Skeletal muscle satellite cell (primary cell): Measurements from ENCODE around the gene CARD8.

Experiments used
- H3K27me3 ChIP-seq: 2 replicates; pipeline ENCODE4 v1.7.0; 2013; ENCODE audit warnings: low read length; ENCODE audit not compliant: control insufficient read depth, insufficient read depth
- H3K36me3 ChIP-seq: 2 replicates; pipeline ENCODE4 v1.7.0; 2013; ENCODE audit warnings: mild to moderate bottlenecking, control low read depth, low read length; ENCODE audit not compliant: insufficient read depth
- H3K4me1 ChIP-seq: 2 replicates; pipeline ENCODE4 v1.7.0; 2013; ENCODE audit warnings: low read length; ENCODE audit not compliant: control insufficient read depth, insufficient read depth
- H3K4me2 ChIP-seq: 2 replicates; pipeline ENCODE4 v1.7.0; 2013; ENCODE audit warnings: mild to moderate bottlenecking, low read length
- H3K4me3 ChIP-seq: 2 replicates; pipeline ENCODE4 v1.7.0; 2013; ENCODE audit warnings: low read length
- H3K9ac ChIP-seq: 2 replicates; pipeline ENCODE4 v1.7.0; 2013; ENCODE audit warnings: mild to moderate bottlenecking, low read depth, low read length, moderate library complexity
- H3K9me3 ChIP-seq: replicated peaks from 2 replicates; pipeline ENCODE4 v1.7.0; 2013; ENCODE audit warnings: mild to moderate bottlenecking, control low read depth, low read length

CARD8 gene

GRCh38 chr19:48203794-48204628 is 51.7 kb downstream of the CARD8 start:
- Histone ChIP-seq H3K4me1 (peaks cover 5% of the 10 kb centered on the region), H3K4me3 (peak overlapping the region; percentile 75)

GRCh38 chr19:48203222-48203793 is 52.4 kb downstream of the CARD8 start:
- Histone ChIP-seq H3K4me2 (peak overlapping the region; percentile 81), H3K4me1 (peaks cover 5% of the 10 kb centered on the region), H3K9ac (peak overlapping the region; percentile 86), H3K9me3 (no peaks in the 10 kb centered on the region), H3K27me3 (no peaks in the 10 kb centered on the region), H3K36me3 (peaks cover 3% of the 10 kb centered on the region), H3K4me3 (peak overlapping the region; percentile 75)

More at GRCh38 chr19:48203794-48204628, 51.7 kb downstream of the CARD8 start:
- H3K4me2 ChIP-seq = peak overlapping the region; percentile 81
- no peaks in the 10 kb centered on the region for H3K27me3 ChIP-seq
- H3K36me3 ChIP-seq = peaks cover 3% of the 10 kb centered on the region
- no peaks in the 10 kb centered on the region for H3K9me3 ChIP-seq
- H3K9ac ChIP-seq = peak overlapping the region; percentile 86

GRCh38 chr19:48196933-48197665 is 58.6 kb downstream of the CARD8 start:
- no peak overlapping the region for H3K4me3 ChIP-seq
- H3K4me2 ChIP-seq = no peak overlapping the region
- H3K9ac ChIP-seq = no peak overlapping the region
- no peaks in the 10 kb centered on the region for H3K27me3 ChIP-seq
- no peaks in the 10 kb centered on the region for H3K9me3 ChIP-seq
- no peaks in the 10 kb centered on the region for H3K36me3 ChIP-seq
- H3K4me1 ChIP-seq = no peaks in the 10 kb centered on the region

GRCh38 chr19:48196321-48196763 is 59.4 kb downstream of the CARD8 start:
- Histone ChIP-seq H3K27me3 (no peaks in the 10 kb centered on the region), H3K4me2 (no peak overlapping the region), H3K9me3 (no peaks in the 10 kb centered on the region), H3K4me3 (no peak overlapping the region), H3K36me3 (no peaks in the 10 kb centered on the region), H3K4me1 (no peaks in the 10 kb centered on the region), H3K9ac (no peak overlapping the region)

GRCh38 chr19:48194844-48195830 is 60.6 kb downstream of the CARD8 start:
- no peaks in the 10 kb centered on the region for H3K36me3 ChIP-seq
- H3K4me2 ChIP-seq = no peak overlapping the region
- H3K9ac ChIP-seq = no peak overlapping the region
- no peaks in the 10 kb centered on the region for H3K4me1 ChIP-seq
- no peak overlapping the region for H3K4me3 ChIP-seq
- H3K9me3 ChIP-seq = no peaks in the 10 kb centered on the region
- no peaks in the 10 kb centered on the region for H3K27me3 ChIP-seq

- no peak overlapping the region for H3K9ac ChIP-seq
- no peak overlapping the region for H3K4me2 ChIP-seq
- H3K27me3 ChIP-seq = no peaks in the 10 kb centered on the region
- no peaks in the 10 kb centered on the region for H3K9me3 ChIP-seq
- H3K4me1 ChIP-seq = no peaks in the 10 kb centered on the region
- no peak overlapping the region for H3K4me3 ChIP-seq
- H3K36me3 ChIP-seq = no peaks in the 10 kb centered on the region
Observed at GRCh38 chr19:48194041-48194843, 61.5 kb downstream of the CARD8 start.

GRCh38 chr19:48192750-48193149 is 63.0 kb downstream of the CARD8 start:
- H3K4me3 ChIP-seq = no peak overlapping the region
- H3K27me3 ChIP-seq = no peaks in the 10 kb centered on the region
- H3K36me3 ChIP-seq = peaks cover 2% of the 10 kb centered on the region
- no peak overlapping the region for H3K4me2 ChIP-seq
- no peaks in the 10 kb centered on the region for H3K4me1 ChIP-seq
- no peak overlapping the region for H3K9ac ChIP-seq
- H3K9me3 ChIP-seq = no peaks in the 10 kb centered on the region

GRCh38 chr19:48190885-48191284 is 64.8 kb downstream of the CARD8 start:
- Histone ChIP-seq H3K9ac (no peak overlapping the region), H3K4me1 (no peaks in the 10 kb centered on the region), H3K9me3 (no peaks in the 10 kb centered on the region), H3K27me3 (no peaks in the 10 kb centered on the region), H3K4me2 (no peak overlapping the region), H3K36me3 (peaks cover 2% of the 10 kb centered on the region), H3K4me3 (no peak overlapping the region)

- Histone ChIP-seq H3K4me2 (no peak overlapping the region), H3K4me1 (no peaks in the 10 kb centered on the region), H3K9me3 (no peaks in the 10 kb centered on the region), H3K27me3 (no peaks in the 10 kb centered on the region), H3K9ac (no peak overlapping the region), H3K4me3 (no peak overlapping the region), H3K36me3 (peaks cover 2% of the 10 kb centered on the region)
Observed at GRCh38 chr19:48190288-48190884, 65.3 kb downstream of the CARD8 start.

- Histone ChIP-seq H3K9me3 (peaks cover 1% of the 10 kb centered on the region), H3K4me2 (no peak overlapping the region), H3K4me1 (no peaks in the 10 kb centered on the region), H3K9ac (no peak overlapping the region), H3K27me3 (no peaks in the 10 kb centered on the region), H3K36me3 (peaks cover 7% of the 10 kb centered on the region), H3K4me3 (no peak overlapping the region)
Observed at GRCh38 chr19:48186541-48186991, 69.1 kb downstream of the CARD8 start.
